SW 1271 (cell line): ENCODE results near the gene PITX1.
"Not testable (repeated sequence)": the region's sequence is repeated elsewhere in the genome, so short reads cannot be mapped to it uniquely, and the experiment has no call there.

Experiments
- DNase-seq, 2 experiments: peaks; one replicate each; lab custom pipeline; 2025; lab: John Stamatoyannopoulos, UW

Gene PITX1

DNA sequence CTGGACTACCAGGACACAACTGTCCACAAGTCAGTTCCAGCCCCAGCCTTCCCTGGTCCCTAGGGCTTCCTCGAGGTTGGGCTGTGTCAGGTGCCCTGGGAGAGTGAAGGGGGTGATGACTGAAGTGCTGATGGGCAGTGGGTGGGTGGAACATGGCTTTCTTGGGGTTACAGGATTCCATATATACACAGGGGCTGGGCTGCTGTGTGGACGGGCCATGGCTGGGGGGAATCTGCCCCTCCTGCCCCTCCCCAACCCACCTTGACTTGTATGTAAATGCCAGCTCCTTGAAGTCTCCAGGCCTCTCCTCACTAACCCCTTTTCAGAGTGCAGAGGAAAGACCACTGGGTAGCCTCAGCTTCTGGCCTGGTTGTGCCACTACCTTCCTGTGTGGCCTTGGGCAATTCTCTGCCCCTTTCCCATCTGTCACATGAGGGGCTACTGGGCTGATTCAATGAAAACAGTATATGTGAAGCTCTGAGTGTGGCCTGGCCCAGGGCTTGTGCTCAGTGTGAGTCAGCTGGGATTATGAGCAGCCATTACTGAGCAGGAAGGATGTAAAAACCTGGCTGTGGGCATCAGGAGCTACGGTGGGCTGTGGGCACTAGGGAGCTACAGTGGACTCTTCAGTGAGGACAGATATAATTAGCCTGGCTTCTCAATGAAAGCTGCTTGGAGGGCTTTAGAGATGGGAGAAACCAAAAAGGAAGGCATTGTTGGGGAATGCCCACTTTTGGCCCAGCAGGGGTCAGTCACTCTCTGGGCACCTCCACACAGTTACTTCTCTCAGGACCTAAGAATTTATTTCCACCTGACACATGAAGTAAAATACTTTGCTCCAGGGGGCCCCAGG, 23.3 kb downstream of the PITX1 start:
- no peak for DNase-seq

DNA sequence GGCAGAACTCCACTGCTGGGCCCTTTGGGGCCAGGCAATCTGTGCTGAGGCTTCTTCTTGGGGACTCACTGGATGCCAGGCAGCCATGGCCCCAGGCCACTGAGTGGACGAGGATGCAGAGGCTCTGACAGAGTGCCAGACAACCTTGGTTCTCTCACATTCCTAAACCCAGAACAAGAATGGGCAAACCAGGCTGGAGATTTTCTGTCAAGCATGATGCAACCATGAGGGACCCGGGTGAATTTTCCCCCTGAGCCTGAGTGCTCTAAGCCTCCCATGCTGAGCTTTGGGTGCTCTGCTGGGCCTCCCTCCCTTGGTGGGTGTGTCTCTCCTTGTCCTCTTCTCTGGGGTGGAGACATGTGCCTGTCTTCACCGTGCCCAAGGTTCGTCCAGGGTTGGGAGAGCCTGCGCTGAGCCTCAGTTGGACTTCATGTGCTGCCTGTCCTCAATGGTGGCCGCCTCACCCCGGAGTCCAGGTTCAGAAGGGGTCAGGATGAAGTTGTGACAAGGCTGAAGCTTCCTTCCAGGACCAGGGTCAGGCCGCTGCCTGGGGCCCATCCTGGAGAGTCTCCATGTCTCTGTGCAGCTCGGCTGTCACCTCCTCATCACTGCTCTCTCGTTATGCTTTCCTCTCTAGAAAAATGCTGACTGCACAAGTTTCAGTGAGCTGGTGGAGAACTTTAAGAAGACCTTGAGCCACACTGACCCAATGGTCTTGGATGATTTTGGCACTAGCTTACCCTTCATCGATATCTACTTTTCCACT, 24.1 kb downstream of the PITX1 start:
- no peak for DNase-seq

DNA sequence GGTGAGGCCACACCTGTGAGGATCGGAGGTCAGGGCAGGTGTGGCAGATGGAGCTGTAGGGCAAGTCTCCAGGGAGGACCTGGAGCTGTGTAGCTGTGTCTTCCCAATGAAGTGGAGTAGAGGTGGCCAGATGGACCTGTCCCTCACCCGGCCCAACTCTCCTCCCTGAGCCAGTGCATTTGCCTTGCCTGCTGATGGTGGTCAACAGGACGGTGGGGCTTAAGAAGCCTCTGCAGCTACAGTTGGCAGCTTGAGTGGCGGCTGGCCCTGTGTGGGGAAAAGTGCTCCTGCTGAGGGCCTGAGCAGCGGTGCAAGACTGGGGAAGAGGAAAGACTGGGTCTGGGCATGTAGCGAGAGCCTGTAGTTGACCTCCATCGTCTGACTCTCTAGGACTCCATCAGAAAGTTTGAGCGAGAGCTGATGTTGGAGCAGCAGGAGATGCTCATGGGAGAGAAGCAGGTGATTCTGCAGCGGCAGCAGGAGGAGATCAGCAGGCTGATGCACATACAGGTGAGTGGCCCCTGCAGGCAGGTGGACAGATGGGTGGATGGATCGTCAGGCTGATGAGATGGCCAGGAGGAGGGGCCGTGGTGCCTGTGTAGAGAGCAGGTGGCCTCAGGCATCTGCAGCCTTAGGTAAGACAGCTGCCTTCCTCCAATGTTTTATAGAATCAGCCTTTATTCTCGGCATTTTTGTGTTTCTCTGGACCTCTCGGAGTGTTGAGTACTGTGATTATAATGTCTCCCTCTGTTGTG, 24.9 kb downstream of the PITX1 start:
- no peak for DNase-seq

DNA sequence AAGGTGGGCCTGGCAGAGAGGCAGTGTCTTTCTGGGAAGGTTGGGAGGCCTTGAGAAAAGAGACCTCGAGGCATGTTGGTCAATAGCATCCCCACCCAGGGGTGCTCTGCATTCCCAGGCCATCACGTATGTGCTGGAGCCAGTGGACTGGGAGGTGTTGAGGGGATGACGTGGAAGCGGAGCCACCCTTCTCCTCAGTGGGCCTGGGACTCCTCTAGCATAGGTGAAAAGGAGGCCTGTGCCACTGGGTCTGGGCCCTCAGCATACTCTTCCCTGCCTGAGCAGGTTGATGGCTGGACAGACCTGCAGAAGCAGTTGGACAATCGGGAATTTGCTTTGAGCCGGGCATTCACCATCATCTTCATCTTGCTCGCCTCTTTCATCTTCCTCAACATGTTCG, 25.5 kb downstream of the PITX1 start:
- DNase-seq: no peak

DNA sequence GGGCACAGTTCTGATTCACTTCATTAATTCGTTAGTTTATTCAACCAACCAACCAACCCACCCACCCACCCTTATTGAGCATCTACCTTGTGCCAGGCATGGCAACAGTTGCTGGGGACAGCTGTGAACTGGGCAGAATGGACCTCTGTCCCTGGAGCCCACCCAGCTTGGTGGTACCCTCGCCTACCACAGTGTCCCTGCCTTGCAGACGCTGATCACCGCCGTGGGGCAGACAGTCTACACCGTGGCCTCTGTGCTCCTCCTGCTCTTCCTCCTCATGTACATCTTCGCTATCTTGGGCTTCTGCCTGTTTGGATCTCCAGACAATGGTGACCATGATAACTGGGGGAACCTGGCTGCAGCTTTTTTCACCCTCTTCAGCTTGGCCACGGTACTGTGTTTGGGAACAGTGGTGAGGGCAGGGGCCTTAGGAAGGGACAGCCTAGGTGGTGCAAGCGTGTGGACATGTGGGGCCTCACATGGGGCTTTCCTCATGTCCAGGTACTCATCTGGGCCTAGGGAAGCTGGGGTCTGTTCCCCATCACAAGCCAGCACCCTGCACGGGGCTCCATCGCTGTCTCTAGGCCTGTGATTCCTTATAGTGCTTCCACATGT, 26.2 kb downstream of the PITX1 start:
- no peak for DNase-seq

DNA sequence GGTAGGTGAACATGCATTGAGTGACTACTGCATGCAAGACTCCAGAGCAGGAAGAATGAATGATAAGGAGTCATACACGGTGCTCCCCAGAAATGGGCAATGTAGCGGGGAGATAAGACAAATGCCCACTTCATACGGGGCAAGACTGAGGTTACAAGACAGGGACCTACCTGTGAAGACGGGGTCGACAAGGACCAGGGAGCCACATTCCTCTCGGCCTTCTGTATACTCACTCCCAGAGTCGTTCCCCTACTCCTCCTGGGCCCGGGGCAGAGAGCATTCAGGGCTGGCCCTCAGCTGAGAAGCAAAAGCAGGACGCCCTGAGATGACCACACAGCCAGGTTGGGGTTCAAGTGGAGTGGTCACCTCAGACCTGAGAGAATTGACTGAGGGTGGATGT, 26.7 kb downstream of the PITX1 start:
- no peak for DNase-seq

DNA sequence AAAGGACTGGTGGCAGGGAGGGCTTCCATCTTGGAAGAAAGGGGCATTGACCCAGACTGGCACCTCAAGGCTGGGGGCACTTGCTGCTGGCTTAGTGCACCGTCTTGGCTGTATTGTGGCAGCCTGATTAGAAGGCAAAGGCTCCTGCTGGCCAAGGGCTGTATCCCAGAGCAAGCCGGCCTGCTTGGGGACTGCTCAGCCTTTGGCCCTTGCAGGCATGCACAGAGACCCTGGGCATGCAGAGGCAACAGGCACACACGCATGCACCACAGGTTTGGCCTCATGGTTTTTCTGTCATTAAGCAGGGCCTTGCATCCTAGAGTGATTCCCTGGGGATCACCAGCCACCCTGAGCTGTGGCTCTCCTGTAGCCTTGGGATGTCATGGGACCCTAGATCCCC, 29.0 kb downstream of the PITX1 start:
- no peak for DNase-seq

DNA sequence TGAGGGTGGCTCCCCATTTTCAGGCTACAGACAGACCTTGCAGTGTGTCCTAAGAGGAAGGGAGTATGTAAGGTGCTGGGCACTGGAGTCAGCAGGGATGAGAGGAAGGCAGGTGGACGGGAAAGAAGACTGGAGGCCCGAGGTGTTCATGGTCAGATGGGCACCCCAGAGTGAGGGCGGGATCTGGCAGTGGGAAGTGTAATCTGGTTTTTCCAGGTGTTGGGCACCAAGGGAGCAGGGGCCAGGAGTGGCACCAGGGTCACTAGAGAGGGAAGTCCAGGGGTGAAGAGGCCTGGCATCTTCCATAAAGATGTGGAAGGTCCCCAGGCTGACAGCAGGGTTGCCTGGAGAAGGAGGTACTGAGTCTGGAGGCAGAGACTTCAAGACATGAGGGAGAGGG, 29.7 kb downstream of the PITX1 start:
- DNase-seq: no peak

DNA sequence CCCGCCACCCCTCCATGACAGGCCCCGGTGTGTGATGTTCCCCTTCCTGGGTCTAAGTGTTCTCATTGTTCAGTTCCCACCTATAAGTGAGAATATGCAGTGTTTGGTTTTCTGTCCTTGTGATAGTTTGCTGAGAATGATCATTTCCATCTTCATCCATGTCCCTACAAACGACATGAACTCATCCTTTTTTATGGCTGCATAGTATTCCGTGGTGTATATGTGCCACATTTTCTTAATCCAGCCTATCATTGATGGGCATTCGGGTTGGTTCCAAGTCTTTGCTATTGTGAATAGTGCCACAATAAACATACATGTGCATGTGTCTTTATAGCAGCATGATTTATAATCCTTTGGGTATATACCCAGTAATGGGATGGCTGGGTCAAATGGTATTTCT, 36.0 kb downstream of the PITX1 start:
- not testable (repeated sequence) for DNase-seq

DNA sequence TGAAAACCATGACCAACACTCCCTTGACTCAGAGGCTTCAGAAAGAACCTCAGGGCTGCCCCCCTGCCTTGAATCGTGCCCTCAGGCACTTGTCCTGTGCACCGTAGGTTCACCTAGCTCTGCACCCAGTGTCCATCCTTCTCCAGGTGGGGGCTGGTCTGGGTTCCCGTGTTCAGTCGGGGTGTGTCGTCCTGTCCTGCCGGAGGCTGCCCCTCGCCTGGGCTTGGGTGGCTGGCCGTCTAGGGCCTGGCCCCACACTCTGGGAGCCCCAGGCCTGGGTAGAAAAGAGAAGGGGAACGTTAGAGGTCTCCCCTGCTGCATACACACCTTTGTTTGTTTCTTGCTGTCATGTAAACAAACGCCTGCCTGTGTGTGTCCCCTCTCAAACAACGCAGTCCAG, 37.0 kb downstream of the PITX1 start:
- no peak for DNase-seq

DNA sequence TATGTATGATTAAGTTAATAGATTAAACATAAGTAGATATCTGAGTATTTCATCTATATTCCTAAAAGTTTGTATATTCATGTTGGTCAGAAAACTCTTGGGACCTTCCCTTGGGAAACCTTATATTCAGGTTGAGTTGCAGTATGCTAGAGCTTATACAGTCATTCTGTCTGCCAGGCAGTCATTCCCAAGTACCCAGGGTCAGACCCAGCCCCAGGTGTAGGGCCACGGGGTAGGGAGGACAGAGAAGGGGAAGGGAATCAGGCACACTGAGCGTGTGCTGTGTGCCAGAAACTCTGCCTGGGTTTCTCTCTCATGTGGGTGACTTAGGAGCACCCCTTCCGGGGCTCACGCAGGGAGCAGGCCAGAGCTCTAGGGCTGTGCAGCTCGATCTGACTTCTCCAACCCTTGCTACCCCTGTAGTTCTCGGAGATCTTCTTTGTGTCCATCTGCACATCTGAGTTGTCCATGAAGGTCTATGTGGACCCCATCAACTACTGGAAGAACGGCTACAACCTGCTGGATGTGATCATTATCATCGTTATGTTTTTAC, 38.1 kb downstream of the PITX1 start:
- no peak for DNase-seq

DNA sequence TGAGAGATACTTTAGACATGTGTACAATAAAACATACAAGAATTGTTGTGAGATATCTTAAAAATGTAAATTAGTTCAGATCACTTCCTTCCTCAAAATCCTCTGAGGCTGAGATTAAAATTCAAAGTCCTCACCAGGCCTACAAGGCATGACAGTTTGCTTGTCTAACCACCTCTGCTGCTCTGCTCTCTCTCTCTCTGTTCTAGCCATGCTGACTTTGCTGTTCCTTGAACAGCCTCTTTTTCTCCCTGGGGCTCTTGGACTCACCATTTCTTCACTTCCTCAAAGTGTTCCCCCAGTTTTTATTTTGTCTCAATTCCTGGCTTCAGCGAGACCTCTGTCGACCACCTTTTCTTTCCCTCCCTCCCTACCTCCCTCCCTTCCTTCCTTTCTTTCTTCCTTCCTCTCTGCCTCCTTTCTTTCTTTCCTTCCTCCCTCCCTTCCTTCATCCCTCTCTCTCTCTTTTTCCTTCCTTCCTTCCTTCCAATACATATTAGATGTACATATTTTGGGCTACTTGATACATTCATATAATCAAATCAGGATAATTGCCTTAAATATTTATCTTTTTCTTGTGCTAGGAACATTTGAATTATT, 39.4 kb downstream of the PITX1 start:
- DNase-seq: no peak

DNA sequence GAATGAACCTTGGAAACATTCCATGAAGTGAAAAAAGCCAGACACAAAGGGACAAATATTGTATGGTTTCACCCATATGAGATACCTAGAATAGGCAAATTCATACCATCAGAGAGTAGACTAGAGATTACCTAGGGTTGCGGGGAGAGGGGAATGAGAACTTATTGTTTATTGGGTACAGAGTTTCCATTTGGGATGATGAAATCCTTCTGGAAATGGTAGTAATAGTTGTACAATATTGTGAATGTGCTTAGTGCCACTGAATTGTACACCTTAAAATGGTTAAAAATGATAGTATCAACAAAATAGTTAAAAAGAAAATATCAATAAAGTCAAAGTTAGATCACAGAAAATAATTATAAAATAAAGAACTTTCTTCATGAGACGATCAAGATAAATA, 40.9 kb downstream of the PITX1 start:
- no peak for DNase-seq

DNA sequence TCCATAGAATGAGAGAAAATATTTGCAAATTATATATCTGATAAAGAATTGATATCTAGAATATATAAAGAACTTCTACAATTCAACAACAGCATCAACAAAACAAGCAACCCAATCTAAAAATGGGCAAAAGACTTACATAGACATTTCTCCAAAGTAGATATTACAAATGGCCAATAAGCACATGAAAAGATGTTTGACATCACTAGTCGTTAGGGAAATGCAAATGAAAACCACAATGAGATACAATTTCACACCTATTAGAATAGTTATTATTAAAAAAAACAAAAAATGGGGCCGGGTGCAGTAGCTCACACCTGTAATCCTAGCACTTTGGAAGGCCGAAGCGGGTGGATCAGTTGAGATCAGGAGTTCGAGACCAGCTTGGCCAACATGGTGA, 41.9 kb downstream of the PITX1 start:
- no peak for DNase-seq

DNA sequence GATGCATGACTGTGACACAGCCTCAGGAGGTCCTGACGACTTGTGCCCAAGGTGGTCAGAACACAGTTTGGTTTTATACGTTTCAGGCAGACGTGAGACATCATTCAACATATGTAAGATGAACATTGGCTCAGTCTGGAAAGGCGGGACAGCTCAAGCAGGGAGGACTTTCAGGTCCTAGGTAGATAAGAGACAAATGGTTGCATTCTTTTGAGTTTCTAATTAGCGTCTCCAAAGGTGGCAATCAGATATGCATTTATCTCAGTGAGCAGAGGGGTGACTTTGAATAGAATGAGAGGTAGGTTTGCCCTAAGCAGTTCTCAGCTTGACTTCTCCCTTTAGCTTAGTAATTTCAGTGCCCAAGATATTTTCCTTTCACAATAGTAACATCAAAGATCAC, 43.8 kb downstream of the PITX1 start:
- not testable (repeated sequence) for DNase-seq

DNA sequence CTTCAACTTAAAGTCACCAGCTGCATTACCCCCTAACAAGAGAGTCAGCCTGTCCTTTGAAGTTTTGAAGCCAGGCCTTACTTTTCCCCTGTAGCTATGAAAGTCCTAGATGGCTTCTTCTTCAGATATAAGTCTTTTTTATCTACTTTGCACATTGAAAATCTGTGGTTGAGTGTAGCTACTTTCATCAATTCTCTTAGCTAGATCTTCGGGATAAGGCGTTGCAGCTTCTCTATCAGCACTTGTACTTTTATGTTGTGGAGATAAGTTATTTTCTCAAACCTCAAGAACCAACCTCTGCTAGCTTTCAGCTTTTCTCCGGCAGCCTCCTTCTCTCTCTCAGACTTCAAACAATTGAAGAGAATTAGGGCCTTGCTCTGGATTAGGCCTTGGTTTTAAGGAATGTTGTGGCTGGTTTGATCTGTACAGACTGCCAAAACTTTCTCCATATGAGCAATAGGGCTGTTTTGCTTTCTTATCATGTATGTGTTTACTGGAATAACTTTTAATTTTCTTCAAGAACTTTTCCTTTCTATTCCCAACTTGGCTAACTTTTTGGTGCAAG, 44.7 kb downstream of the PITX1 start:
- no peak for DNase-seq

DNA sequence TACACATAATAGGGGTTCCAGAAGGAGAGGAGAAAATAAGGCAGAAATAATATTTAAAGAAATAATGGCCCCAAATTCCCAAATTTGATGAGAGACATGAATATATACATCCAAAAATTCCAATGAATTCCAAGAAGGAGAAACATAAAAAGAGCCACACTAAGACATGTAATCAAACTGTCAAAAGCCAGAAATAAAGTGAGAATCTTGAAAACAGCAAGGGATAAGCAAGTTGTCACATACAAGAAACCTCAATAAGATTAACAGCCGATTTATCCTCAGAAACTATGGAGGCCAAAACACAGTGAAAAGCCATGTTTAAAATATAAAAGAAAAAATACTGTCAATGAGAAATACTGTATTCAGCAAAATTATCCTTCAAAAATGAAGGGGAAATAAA, 51.8 kb downstream of the PITX1 start:
- no peak for DNase-seq

DNA sequence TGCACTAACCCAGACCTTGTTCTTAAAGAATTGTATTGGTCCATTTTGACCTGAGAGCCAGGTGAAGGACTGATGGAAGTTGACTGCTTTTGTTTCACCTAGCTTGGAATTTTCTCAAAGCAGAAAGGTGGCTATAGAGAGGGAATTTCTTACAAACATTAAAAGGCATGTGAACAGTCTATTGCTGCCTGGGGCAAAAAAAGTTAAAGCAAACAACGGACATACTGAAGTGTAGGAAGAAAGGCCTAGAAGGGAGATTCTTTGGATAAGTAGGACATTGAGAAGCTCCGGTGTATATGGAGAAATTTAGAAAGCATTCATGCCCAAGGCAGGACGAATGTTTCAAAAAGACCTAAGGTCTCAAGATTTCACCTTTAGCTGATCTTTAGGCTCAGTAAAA, 54.6 kb downstream of the PITX1 start:
- no peak for DNase-seq
